Measurements from ENCODE around the gene UBE2R2.

DNA sequence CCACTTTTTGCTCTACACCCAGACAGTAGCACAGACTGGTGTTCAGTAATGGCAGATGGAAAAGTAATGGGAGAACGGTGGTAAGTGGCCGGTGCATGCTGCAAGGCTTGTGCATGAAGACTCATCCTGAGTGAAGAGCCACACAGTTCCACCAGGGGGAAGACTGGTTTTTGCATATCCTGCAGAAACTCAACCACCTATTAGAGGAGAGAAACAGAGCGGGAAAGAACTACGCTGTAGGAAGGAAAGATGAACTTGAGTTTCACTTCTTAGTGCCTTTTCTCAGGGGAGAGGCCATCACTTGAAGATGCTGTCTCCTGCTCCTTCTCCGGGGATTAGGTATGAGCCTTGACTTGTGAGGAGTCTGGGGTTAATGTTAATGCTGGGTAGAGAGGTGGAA, 31.0 kb upstream of the UBE2R2 start:
- TF ChIP-seq, protein P1, sequence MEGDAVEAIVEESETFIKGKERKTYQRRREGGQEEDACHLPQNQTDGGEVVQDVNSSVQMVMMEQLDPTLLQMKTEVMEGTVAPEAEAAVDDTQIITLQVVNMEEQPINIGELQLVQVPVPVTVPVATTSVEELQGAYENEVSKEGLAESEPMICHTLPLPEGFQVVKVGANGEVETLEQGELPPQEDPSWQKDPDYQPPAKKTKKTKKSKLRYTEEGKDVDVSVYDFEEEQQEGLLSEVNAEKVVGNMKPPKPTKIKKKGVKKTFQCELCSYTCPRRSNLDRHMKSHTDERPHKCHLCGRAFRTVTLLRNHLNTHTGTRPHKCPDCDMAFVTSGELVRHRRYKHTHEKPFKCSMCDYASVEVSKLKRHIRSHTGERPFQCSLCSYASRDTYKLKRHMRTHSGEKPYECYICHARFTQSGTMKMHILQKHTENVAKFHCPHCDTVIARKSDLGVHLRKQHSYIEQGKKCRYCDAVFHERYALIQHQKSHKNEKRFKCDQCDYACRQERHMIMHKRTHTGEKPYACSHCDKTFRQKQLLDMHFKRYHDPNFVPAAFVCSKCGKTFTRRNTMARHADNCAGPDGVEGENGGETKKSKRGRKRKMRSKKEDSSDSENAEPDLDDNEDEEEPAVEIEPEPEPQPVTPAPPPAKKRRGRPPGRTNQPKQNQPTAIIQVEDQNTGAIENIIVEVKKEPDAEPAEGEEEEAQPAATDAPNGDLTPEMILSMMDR (IDR thresholded peaks at IDR 0.05; ENCODE audit: extremely low read depth in 1 of 2, insufficient read depth in 1 of 2, low read depth in 1 of 2, low read length in 2 of 2) = peak in 1 of 2 donors; percentile 13
- TF ChIP-seq POLR2A (IDR thresholded peaks at IDR 0.05; ENCODE audit: low read depth, low read length) (no peak), EZH2 (IDR thresholded peaks at IDR 0.05; ENCODE audit: borderline replicate concordance, low read depth, low read length, severe bottlenecking) (no peak), POLR2AphosphoS5 (IDR thresholded peaks at IDR 0.05; ENCODE audit: insufficient read depth, low read depth, low read length) (no peak), FOS (IDR thresholded peaks at IDR 0.05; ENCODE audit: borderline replicate concordance, insufficient read depth, low read length) (no peak)
